Upper lobe of left lung (tissue), 6 donors: ENCODE measurements around the gene EPHA8. TPM values are rescaled to one million over a fixed set of nuclear protein-coding genes. Genes with fewer than 3 reads are reported as not detected.
A peak's percentile ranks its signal among the peaks of the same experiment; 100 is the strongest.

Experiments
- ATAC-seq, 2 donors: fragments of 200-7000 bp; cut with Tn5 transposase; one replicate each; pipeline ENCODE4 v1.9.1; 2022; ENCODE audit warnings: mild to moderate bottlenecking in 2 of 2, moderate library complexity in 2 of 2; ENCODE audit not compliant: low FRiP score in 2 of 2
- DNase-seq, 2 donors: peaks; one replicate each; pipeline ENCODE4 v3.0.0-alpha.2; 2019 to 2020
- H3K27ac ChIP-seq, 4 donors: fragments of 200-600 bp; sonication (generic); one replicate each; pipeline ENCODE4 v1.5.1; 2016 to 2019
- H3K27me3 ChIP-seq, 4 donors: fragments of 200-600 bp; sonication (generic); one replicate each; pipeline ENCODE4 v1.5.1; 2017 to 2019
- H3K36me3 ChIP-seq, 4 donors: fragments of 200-600 bp; sonication (generic); one replicate each; pipeline ENCODE4 v1.5.1; 2016 to 2019
- H3K4me1 ChIP-seq, 4 donors: fragments of 200-600 bp; sonication (generic); one replicate each; pipeline ENCODE4 v1.5.1; 2018 to 2019
- H3K4me3 ChIP-seq, 4 donors: fragments of 200-600 bp; sonication (generic); one replicate each; pipeline ENCODE4 v1.5.1; 2017 to 2019; ENCODE audit warnings: mild to moderate bottlenecking in 2 of 4, moderate library complexity in 1 of 4
- H3K9me3 ChIP-seq, 4 donors: fragments of 200-600 bp; sonication (generic); one replicate each; pipeline ENCODE4 v1.5.1; 2018 to 2019
- CTCF ChIP-seq, 6 experiments: fragments of 450-650 bp in 4 of 6; fragments of 200-600 bp in 2 of 6; sonication (generic) in 2 of 6; IDR thresholded peaks; one replicate each; pipeline ENCODE4 v1.5.1; 2016 to 2019; ENCODE audit warnings: antibody characterized with exemption in 6 of 6
- EP300 ChIP-seq, 4 donors: sonication (generic); formaldehyde crosslinking; IDR thresholded peaks; one replicate each; pipeline ENCODE4 v1.5.1; 2017; ENCODE audit warnings: antibody characterized with exemption in 4 of 4, control low read depth in 2 of 4
- POLR2A ChIP-seq, 4 donors: fragments of 450-650 bp; IDR thresholded peaks; one replicate each; pipeline ENCODE4 v1.5.1; 2016 to 2017; ENCODE audit warnings: antibody characterized with exemption in 4 of 4, mild to moderate bottlenecking in 2 of 4
- POLR2AphosphoS5 ChIP-seq, 2 donors: sonication (generic); formaldehyde crosslinking; IDR thresholded peaks; one replicate each; pipeline ENCODE4 v1.5.1; 2017; ENCODE audit warnings: antibody characterized with exemption in 2 of 2
- whole genome bisulfite sequencing, 2 donors: methylation state at CpG; one replicate each; pipeline ENCODE4 v1.1.5; 2017 to 2018; 5-methylcytosine and 5-hydroxymethylcytosine counted together
- total RNA-seq, 6 donors: library from RNA; depleted of rRNA in 4 of 6; stranded (reverse); fragments of >200 nt in 4 of 6; gene quantifications; one replicate each; pipeline versions ENCODE4 v1.1.0 to v1.2.1, GENCODE V29; 2016 to 2021
- donor health status: DM: no; HTN: no; CAD: no; lungs with moderate emphysema.
- donor health status: DM: no; HTN: yes; CAD: no; lungs with severe emphysema.

EPHA8 gene
- total RNA-seq, 6 donors from 2014 or later: not detected

- TF ChIP-seq POLR2AphosphoS5 (IDR thresholded peaks at IDR 0.05) (no peak), POLR2A (IDR thresholded peaks at IDR 0.05) (no peak), CTCF (IDR thresholded peaks at IDR 0.05) (no peak), EP300 (IDR thresholded peaks at IDR 0.05) (no peak)
- 81 to 85% methylated on average over 7 to 11 of the region's 11 CpGs for WGBS, 2 donors
- DNase-seq: no peak
- H3K4me1 ChIP-seq: no peaks in the 10 kb centered on the region
- H3K4me3 ChIP-seq: no peak overlapping the region
- no peaks in the 10 kb centered on the region for H3K27me3 ChIP-seq
- no peak overlapping the region for H3K27ac ChIP-seq
- H3K36me3 ChIP-seq: peaks cover 0 to 13% (median 5%) of the 10 kb centered on the region in 4 donors
- ATAC-seq: no peak
- H3K9me3 ChIP-seq: no peaks in the 10 kb centered on the region
Measured at GRCh38 chr1:22533244-22533895, 29.9 kb upstream of the EPHA8 start.

- TF ChIP-seq EP300 (IDR thresholded peaks at IDR 0.05): no peak
- no peak for TF ChIP-seq POLR2AphosphoS5 (IDR thresholded peaks at IDR 0.05)
- TF ChIP-seq CTCF (IDR thresholded peaks at IDR 0.05): no peak
- TF ChIP-seq POLR2A (IDR thresholded peaks at IDR 0.05): no peak
- no peak overlapping the region for H3K4me3 ChIP-seq
- H3K36me3 ChIP-seq: no peaks in the 10 kb centered on the region
- no peaks in the 10 kb centered on the region for H3K9me3 ChIP-seq
- no peak for DNase-seq
- no peaks in the 10 kb centered on the region for H3K27me3 ChIP-seq
- H3K27ac ChIP-seq: no peak overlapping the region
- ATAC-seq: no peak
- WGBS, 2 donors: 95 to 96% methylated on average over 4 of the region's 4 CpGs
- H3K4me1 ChIP-seq: no peaks in the 10 kb centered on the region
Measured at GRCh38 chr1:22534951-22535350, 28.3 kb upstream of the EPHA8 start.

GRCh38 chr1:22535399-22535798, 27.9 kb upstream of the EPHA8 start:
- ATAC-seq: no peak
- TF ChIP-seq EP300 (IDR thresholded peaks at IDR 0.05): no peak
- Histone ChIP-seq H3K27me3 (no peaks in the 10 kb centered on the region), H3K36me3 (no peaks in the 10 kb centered on the region), H3K9me3 (no peaks in the 10 kb centered on the region), H3K4me3 (no peak overlapping the region), H3K4me1 (no peaks in the 10 kb centered on the region), H3K27ac (no peak overlapping the region)
- DNase-seq: no peak
- 85 to 93% methylated on average over 2 to 6 of the region's 6 CpGs for WGBS, 2 donors

GRCh38 chr1:22536506-22536905, 26.8 kb upstream of the EPHA8 start:
- H3K4me1 ChIP-seq: no peaks in the 10 kb centered on the region
- no peaks in the 10 kb centered on the region for H3K36me3 ChIP-seq
- H3K27ac ChIP-seq: no peak overlapping the region
- ATAC-seq: peak in 1 of 2 donors; percentile 28
- H3K9me3 ChIP-seq: no peaks in the 10 kb centered on the region
- H3K27me3 ChIP-seq: no peaks in the 10 kb centered on the region
- WGBS, 2 donors: 78% methylated on average over 3 to 7 of the region's 7 CpGs
- no peak overlapping the region for H3K4me3 ChIP-seq
- DNase-seq: no peak
- TF ChIP-seq POLR2AphosphoS5 (IDR thresholded peaks at IDR 0.05) (no peak), POLR2A (IDR thresholded peaks at IDR 0.05) (no peak), CTCF (IDR thresholded peaks at IDR 0.05) (no peak), EP300 (IDR thresholded peaks at IDR 0.05) (no peak)

- Histone ChIP-seq H3K4me1 (no peaks in the 10 kb centered on the region), H3K27me3 (no peaks in the 10 kb centered on the region), H3K27ac (no peak overlapping the region), H3K9me3 (no peaks in the 10 kb centered on the region), H3K4me3 (no peak overlapping the region), H3K36me3 (no peaks in the 10 kb centered on the region)
- WGBS, 2 donors: 83 to 84% methylated on average over 13 of the region's 13 CpGs
- no peak for TF ChIP-seq EP300 (IDR thresholded peaks at IDR 0.05)
- no peak for TF ChIP-seq POLR2A (IDR thresholded peaks at IDR 0.05)
- TF ChIP-seq CTCF (IDR thresholded peaks at IDR 0.05): no peak
- no peak for TF ChIP-seq POLR2AphosphoS5 (IDR thresholded peaks at IDR 0.05)
- DNase-seq (no peak), ATAC-seq (no peak)
Measured at GRCh38 chr1:22537441-22538139, 25.7 kb upstream of the EPHA8 start.
